Muscle layer of colon (tissue), 2 donors: ENCODE data around the gene EIF4G1.
"Not testable (repeated sequence)": the region's sequence is repeated elsewhere in the genome, so short reads cannot be mapped to it uniquely, and the experiment has no call there.

ENCODE experiments used
- H3K27ac ChIP-seq: one replicate; pipeline ENCODE4 v1.7.0; 2013; ENCODE audit warnings: low read depth, mild to moderate bottlenecking, low read length, moderate library complexity
- H3K27me3 ChIP-seq, 2 donors: one replicate each; pipeline ENCODE4 v1.7.0; 2013; ENCODE audit warnings: low read length in 2 of 2, mild to moderate bottlenecking in 2 of 2; ENCODE audit not compliant: insufficient read depth in 2 of 2, control insufficient read depth in 1 of 2
- H3K36me3 ChIP-seq: one replicate; pipeline ENCODE4 v1.7.0; 2013; ENCODE audit warnings: mild to moderate bottlenecking, low read length; ENCODE audit not compliant: insufficient read depth
- H3K4me1 ChIP-seq: one replicate; pipeline ENCODE4 v1.7.0; 2013; ENCODE audit warnings: mild to moderate bottlenecking, low read length; ENCODE audit not compliant: insufficient read depth
- H3K4me3 ChIP-seq, 2 donors: one replicate each; pipeline ENCODE4 v1.7.0; 2013; ENCODE audit warnings: low read length in 2 of 2, low read depth in 1 of 2, mild to moderate bottlenecking in 1 of 2, moderate library complexity in 1 of 2
- H3K9ac ChIP-seq: one replicate; pipeline ENCODE4 v1.7.0; 2013; ENCODE audit warnings: low read length
- H3K9me3 ChIP-seq: one replicate; pipeline ENCODE4 v1.7.0; 2013; ENCODE audit warnings: mild to moderate bottlenecking, low read length
- donor health status: abdominal sarcoma.
- donor health status: Adenocarcinoma of cecum.

The EIF4G1 gene, protein sequence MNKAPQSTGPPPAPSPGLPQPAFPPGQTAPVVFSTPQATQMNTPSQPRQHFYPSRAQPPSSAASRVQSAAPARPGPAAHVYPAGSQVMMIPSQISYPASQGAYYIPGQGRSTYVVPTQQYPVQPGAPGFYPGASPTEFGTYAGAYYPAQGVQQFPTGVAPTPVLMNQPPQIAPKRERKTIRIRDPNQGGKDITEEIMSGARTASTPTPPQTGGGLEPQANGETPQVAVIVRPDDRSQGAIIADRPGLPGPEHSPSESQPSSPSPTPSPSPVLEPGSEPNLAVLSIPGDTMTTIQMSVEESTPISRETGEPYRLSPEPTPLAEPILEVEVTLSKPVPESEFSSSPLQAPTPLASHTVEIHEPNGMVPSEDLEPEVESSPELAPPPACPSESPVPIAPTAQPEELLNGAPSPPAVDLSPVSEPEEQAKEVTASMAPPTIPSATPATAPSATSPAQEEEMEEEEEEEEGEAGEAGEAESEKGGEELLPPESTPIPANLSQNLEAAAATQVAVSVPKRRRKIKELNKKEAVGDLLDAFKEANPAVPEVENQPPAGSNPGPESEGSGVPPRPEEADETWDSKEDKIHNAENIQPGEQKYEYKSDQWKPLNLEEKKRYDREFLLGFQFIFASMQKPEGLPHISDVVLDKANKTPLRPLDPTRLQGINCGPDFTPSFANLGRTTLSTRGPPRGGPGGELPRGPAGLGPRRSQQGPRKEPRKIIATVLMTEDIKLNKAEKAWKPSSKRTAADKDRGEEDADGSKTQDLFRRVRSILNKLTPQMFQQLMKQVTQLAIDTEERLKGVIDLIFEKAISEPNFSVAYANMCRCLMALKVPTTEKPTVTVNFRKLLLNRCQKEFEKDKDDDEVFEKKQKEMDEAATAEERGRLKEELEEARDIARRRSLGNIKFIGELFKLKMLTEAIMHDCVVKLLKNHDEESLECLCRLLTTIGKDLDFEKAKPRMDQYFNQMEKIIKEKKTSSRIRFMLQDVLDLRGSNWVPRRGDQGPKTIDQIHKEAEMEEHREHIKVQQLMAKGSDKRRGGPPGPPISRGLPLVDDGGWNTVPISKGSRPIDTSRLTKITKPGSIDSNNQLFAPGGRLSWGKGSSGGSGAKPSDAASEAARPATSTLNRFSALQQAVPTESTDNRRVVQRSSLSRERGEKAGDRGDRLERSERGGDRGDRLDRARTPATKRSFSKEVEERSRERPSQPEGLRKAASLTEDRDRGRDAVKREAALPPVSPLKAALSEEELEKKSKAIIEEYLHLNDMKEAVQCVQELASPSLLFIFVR (N-terminal part only)

DNA sequence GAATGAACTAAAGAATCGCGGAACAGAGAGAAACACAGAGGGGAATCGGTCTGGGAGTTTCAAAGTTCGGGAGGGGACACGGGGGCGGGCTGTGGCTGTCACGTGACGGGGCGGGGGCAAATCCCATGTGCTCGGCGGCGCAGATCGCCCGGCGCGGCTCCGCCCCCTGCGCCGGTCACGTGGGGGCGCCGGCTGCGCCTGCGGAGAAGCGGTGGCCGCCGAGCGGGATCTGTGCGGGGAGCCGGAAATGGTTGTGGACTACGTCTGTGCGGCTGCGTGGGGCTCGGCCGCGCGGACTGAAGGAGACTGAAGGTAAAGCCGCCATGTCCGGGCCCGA lies at the start of gene EIF4G1:
TSS of gene EIF4G1 (plus strand) at position 244 of the 337 bp plus-strand sequence. CDS start 1,191 bp downstream, outside the sequence.
- Histone ChIP-seq H3K9ac (peak within 1 kb of the TSS; percentile 92), H3K4me3 (peak within 1 kb of the TSS; percentile 72 to 76), H3K27ac (peak within 1 kb of the TSS; percentile 99), H3K36me3 (peaks cover 18% of the 10 kb centered on the region), H3K4me1 (peaks cover 35% of the 10 kb centered on the region), H3K9me3 (no peaks in the 10 kb centered on the region), H3K27me3 (no peaks in the 10 kb centered on the region)

DNA sequence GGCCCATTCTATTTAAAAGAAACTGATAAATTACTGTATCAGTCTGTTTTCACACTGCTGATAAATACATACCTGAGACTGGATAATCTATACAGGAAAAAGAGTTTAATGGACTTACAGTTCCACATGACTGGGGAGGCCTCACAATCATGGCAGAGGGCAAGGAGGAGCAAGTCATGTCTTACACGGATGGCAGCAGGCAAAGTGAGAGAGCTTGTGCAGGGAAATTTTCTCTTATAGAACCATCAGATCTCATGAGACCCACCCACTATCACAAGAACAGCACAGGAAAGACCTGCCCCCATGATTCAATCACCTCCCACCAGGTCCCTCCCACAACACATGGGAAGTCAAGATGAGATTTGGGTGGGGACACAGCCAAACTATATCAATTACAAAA lies 47.2 kb upstream of the EIF4G1 start:
- H3K27ac ChIP-seq, H3K4me1 ChIP-seq, H3K9ac ChIP-seq, H3K4me3 ChIP-seq, H3K9me3 ChIP-seq, H3K36me3 ChIP-seq: not testable (repeated sequence)
- H3K27me3 ChIP-seq = peaks cover 10 to 21% of the 10 kb centered on the region in 2 donors

DNA sequence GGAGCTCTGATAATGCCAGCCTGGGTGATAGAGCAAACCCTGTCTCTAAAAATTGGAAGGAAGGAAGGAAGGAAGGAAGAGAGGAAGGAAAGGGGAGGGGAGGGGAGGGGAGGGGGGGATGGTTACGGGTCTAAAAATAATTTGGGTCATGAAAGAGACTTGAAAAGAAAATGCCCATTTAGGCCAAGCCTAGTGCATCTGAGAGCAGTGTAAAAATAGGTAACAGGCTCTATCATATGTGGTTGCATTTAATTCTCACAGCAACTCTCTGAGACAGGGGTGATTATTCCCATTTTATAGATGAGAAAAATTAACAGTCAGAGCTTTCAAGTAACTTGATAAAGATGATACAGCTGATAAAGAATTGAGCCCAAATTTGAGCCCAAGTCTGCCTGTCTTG lies 42.1 kb upstream of the EIF4G1 start:
- no peak overlapping the region for H3K4me3 ChIP-seq
- peaks cover 10 to 23% of the 10 kb centered on the region in 2 donors for H3K27me3 ChIP-seq
- H3K27ac ChIP-seq = no peak overlapping the region
- H3K9ac ChIP-seq = no peak overlapping the region
- no peaks in the 10 kb centered on the region for H3K36me3 ChIP-seq
- H3K9me3 ChIP-seq = no peaks in the 10 kb centered on the region
- H3K4me1 ChIP-seq = no peaks in the 10 kb centered on the region

DNA sequence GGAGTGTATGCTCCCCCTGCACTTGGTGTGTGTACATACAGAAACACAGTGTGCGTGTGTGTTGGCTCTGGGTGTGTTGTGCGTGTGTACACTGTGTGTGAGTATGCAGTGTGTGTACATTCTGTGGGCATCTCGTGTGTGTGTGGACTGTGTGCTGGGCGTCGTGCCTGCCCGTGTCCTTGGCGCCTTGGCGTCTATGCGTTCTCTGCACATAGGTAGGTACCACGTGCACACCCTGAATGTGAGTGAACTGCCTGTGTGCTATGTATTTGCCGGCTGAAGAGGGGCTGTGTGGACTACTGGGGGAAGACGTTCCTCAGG lies 39.1 kb upstream of the EIF4G1 start:
- H3K27ac ChIP-seq = no peak overlapping the region
- H3K9me3 ChIP-seq = no peaks in the 10 kb centered on the region
- H3K4me1 ChIP-seq = no peaks in the 10 kb centered on the region
- H3K36me3 ChIP-seq = no peaks in the 10 kb centered on the region
- no peak overlapping the region for H3K4me3 ChIP-seq
- H3K9ac ChIP-seq = no peak overlapping the region
- peaks cover 10 to 24% of the 10 kb centered on the region in 2 donors for H3K27me3 ChIP-seq

DNA sequence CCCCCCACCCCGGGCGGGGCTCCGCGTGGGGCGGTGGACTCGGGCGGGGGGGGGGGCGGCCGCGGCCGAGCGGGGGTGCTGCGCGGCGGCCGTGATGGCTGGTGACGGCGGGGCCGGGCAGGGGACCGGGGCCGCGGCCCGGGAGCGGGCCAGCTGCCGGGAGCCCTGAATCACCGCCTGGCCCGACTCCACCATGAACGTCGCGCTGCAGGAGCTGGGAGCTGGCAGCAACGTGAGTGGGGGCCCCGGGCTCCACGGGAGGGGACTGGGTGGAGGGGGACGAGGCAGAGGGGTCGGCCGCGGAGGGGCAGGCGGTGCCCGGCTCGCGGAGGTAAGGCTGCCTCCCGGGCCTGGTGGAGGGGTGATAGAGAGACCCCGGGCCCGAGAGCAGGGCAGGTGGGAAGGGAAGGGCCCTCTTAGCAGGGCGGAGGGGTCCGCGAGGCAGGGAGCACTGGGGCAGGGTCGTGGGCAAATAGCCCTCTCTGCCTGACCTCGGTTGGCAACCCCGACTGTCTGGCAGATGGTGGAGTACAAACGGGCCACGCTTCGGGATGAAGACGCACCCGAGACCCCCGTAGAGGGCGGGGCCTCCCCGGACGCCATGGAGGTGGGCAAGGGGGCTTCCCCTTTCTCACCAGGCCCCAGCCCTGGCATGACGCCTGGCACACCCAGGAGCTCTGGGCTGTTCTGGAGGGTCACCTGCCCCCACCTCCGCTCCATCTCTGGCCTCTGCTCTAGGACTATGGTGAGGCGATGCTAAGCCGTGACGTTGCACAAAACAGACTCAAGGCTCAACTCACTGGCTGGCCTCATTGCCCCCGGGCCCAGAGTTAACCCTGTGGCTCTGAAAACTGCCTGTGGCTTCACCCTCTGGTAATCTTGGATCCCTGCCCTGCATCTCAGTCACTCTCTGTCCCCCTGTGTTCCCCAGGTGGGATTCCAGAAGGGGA lies 38.2 kb upstream of the EIF4G1 start, which contains the start of gene ECE2:
TSS of gene ECE2 (plus strand) at position 62 of the 950 bp plus-strand sequence. CDS start at position 194, 132 bp downstream.
- Histone ChIP-seq H3K27ac (no peak within 1 kb of the TSS), H3K4me1 (no peaks in the 10 kb centered on the region), H3K36me3 (no peaks in the 10 kb centered on the region), H3K9me3 (no peaks in the 10 kb centered on the region), H3K27me3 (peaks cover 10 to 24% of the 10 kb centered on the region in 2 donors), H3K9ac (no peak within 1 kb of the TSS), H3K4me3 (no peak within 1 kb of the TSS)

DNA sequence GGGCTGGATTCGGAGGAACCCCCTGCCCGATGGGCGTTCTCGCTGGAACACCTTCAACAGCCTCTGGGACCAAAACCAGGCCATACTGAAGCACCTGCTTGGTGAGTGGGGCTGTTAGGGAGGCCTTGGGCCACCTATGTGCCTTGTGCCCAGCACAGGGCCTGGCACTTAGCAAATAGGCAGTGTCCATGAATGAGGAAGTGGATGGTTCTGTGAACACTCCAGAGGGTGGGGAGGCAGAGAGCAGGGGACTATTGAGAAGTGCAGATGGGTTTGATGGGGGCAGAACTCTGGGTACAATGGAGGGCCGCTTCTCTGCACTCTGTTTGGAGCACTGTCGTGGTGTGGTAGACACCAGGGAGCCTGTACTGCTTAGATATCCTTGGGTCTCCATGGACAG lies 37.0 kb upstream of the EIF4G1 start:
- no peaks in the 10 kb centered on the region for H3K36me3 ChIP-seq
- no peak overlapping the region for H3K4me3 ChIP-seq
- H3K27ac ChIP-seq = no peak overlapping the region
- H3K27me3 ChIP-seq = peaks cover 10 to 24% of the 10 kb centered on the region in 2 donors
- no peak overlapping the region for H3K9ac ChIP-seq
- no peaks in the 10 kb centered on the region for H3K9me3 ChIP-seq
- no peaks in the 10 kb centered on the region for H3K4me1 ChIP-seq

DNA sequence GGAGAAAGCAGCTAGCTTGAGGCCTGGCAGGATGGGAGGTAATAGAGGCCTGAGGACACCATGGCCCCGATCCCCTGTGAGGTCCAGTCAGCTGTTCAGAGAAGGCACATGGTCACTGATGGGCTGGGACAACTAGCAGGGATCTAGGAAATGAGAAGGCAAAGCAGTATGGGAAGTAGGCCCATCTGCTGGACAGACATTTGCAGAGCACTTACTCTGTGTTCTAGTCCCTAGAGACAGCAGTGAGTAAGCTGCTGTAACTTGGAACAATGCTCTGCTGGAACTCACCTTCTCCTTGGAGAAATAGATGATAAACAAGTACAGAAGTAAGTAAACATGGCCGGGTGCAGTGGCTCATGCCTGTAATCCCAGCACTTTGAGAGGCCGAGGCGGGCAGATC lies 31.5 kb upstream of the EIF4G1 start:
- Histone ChIP-seq H3K4me1 (no peaks in the 10 kb centered on the region), H3K36me3 (no peaks in the 10 kb centered on the region), H3K27me3 (peaks cover 0 to 4% of the 10 kb centered on the region in 2 donors), H3K9me3 (no peaks in the 10 kb centered on the region), H3K9ac (no peak overlapping the region), H3K27ac (no peak overlapping the region), H3K4me3 (no peak overlapping the region)

DNA sequence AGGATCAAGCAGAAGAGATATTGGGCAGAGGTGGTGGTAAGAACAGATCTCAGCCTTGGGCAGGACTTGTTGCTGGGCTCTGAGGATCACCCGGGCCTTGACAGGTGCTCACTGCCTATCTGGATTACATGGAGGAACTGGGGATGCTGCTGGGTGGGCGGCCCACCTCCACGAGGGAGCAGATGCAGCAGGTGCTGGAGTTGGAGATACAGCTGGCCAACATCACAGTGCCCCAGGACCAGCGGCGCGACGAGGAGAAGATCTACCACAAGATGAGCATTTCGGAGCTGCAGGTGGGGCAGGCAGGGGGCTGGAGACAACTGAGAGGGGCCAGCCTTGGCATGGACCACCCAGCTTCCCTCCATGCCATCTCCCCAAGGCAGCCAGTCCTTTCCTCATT lies 30.7 kb upstream of the EIF4G1 start:
- Histone ChIP-seq H3K27ac (no peak overlapping the region), H3K9ac (no peak overlapping the region), H3K36me3 (no peaks in the 10 kb centered on the region), H3K4me3 (no peak overlapping the region), H3K9me3 (no peaks in the 10 kb centered on the region), H3K27me3 (peaks cover 0 to 4% of the 10 kb centered on the region in 2 donors), H3K4me1 (no peaks in the 10 kb centered on the region)

DNA sequence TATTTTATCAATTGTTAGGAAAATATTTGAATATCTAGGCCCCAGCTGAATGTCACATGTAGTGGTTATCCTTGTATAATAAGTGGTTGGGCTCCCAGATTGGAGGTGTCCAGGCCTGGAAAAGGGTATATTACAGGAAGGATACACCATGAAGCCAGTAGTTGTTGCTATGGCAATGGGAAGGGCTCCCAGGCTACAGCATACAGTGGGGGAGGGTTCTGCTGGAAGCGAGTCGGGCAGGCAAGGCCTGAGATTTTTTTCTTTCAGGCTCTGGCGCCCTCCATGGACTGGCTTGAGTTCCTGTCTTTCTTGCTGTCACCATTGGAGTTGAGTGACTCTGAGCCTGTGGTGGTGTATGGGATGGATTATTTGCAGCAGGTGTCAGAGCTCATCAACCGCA lies 29.7 kb upstream of the EIF4G1 start:
- Histone ChIP-seq H3K4me1 (no peaks in the 10 kb centered on the region), H3K4me3 (no peak overlapping the region), H3K27ac (no peak overlapping the region), H3K36me3 (no peaks in the 10 kb centered on the region), H3K9me3 (no peaks in the 10 kb centered on the region), H3K9ac (no peak overlapping the region), H3K27me3 (peaks cover 0 to 4% of the 10 kb centered on the region in 2 donors)

DNA sequence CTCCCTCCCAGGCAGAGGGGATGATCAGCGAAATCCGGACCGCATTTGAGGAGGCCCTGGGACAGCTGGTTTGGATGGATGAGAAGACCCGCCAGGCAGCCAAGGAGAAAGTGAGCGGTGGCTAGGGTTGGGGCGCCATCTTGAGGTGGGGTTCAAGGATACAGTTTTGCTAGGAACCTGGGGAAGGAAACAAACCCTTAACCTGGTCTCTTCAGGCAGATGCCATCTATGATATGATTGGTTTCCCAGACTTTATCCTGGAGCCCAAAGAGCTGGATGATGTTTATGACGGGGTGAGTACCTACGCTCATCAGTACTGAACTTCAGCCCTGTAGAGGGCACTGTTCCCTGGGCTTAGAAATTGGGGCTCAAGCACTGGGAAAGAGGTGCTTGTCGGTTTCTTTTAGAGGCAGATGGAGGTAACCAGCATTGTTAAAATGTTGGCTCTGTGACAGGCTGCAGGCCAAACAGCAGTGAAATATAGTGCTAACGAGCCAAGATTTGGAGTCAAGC lies 24.9 kb upstream of the EIF4G1 start:
- Histone ChIP-seq H3K4me1 (no peaks in the 10 kb centered on the region), H3K9ac (no peak overlapping the region), H3K36me3 (no peaks in the 10 kb centered on the region), H3K27ac (no peak overlapping the region), H3K4me3 (no peak overlapping the region), H3K9me3 (no peaks in the 10 kb centered on the region), H3K27me3 (peaks cover 0 to 4% of the 10 kb centered on the region in 2 donors)
